ENCODE measurements around the gene ALOX12.

DNA sequence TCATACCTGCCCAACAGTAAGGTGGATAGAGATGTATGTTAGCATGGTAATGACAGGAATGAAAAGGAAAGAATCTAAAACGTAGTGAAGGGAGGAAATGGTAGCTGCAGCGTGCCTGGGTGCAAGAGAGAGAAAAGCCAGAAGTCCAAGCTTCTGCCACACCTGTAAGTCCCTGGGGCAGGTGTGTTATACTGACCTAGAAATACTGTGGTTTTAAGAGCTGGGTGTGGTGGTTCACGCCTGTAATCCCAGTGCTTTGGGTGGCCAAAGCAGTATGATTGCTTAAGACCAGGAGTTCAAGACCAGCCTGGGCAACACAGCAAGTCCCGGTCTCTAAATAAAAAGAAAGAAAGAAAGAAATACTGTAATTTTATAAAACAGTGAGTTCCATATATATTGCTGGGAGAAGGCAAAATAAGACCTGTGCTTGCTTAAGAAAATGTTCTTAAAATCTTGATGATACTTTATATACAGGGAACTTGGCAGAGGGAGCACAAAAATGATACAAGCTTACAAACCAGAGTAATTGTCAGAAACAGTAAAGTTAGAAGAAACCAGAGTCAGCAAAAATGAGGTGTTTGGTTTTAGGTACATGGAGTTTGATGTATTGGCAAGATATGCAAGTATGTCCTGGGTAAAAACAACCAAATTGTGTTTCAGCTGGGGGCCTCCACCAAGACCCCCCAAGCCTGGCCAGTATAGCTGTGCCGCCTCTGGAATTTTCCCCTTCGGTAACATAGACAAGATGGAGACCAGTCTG, 6.6 kb downstream of the ALOX12 start:
- TF ChIP-seq POLR2AphosphoS5 (IDR thresholded peaks at IDR 0.05; ENCODE audit: low read depth, low read length): no peak
- TF ChIP-seq POLR2A (IDR thresholded peaks at IDR 0.05; ENCODE audit: low read depth, low read length): no peak
- no peak for TF ChIP-seq TAF1 (IDR thresholded peaks at IDR 0.05; ENCODE audit: low read depth, low read length)
- TF ChIP-seq SPI1 (IDR thresholded peaks at IDR 0.05; ENCODE audit: low read depth, low read length): no peak
- no peak for TF ChIP-seq POU2F2 (IDR thresholded peaks at IDR 0.05; ENCODE audit: low read depth, low read length)
- TF ChIP-seq PAX5 (IDR thresholded peaks at IDR 0.05; ENCODE audit: insufficient read depth, low read length, severe bottlenecking): no peak
